GM18868 (cell line): Measurements from ENCODE around the gene SLC47A2.

Experiments
- ATAC-seq: cut with Tn5 transposase; IDR thresholded peaks from one replicate; pipeline ENCODE4 v1.9.1; 2021; ENCODE audit warnings: mild to moderate bottlenecking, moderate library complexity; ENCODE audit not compliant: unreplicated experiment

Gene SLC47A2

DNA sequence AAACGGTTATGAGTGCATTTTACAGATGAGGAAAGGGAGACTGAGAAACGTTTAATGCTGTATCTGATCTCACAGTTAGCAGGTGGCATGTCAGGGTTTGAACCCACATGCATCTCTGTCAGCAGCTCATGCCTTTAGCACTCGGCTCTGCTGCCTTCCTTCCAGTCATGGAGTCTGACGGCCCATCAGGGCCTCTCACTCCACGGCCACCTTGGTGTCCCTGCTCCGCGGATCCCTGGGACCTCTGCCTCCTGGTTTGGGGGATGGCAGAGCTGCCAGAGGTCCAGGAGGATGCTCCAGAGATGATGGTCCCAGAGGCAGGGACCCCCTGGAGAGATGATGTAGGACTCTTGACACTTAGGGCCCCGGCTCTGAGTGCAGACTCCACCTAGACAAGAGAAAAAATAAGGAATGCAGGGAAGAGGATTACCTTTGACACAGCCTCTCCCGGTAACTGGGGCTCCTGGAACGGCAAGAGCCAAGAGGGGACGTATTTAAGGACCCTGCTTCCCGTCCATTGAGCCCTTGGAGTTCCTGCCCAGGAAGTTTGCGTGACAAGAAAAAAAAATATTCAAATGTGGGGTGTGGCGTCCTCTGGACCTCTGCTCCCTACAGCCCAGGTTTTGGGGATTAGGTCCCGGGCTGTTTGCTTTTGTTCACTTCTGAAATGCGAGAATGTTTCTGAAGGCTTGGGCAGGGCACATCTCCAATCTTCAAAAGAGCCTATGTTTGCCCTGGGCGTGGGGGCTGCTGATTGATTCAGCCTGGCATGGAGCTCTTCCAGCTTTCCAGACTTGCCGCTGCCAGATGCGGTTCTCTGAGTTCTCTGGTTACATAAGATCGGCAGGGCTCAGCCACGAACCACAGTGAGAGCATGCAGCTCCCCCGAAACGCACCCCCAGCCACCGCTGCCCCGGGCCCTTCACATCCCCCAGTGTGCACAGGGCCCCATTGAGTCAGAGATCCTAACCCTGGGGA, 31.7 kb upstream of the SLC47A2 start, which contains the start of gene ALDH3A1:
TSS of gene ALDH3A1 (minus strand) at position 470 of the 978 bp plus-strand sequence. CDS start 3,169 bp downstream, outside the sequence.
- no peak for ATAC-seq

DNA sequence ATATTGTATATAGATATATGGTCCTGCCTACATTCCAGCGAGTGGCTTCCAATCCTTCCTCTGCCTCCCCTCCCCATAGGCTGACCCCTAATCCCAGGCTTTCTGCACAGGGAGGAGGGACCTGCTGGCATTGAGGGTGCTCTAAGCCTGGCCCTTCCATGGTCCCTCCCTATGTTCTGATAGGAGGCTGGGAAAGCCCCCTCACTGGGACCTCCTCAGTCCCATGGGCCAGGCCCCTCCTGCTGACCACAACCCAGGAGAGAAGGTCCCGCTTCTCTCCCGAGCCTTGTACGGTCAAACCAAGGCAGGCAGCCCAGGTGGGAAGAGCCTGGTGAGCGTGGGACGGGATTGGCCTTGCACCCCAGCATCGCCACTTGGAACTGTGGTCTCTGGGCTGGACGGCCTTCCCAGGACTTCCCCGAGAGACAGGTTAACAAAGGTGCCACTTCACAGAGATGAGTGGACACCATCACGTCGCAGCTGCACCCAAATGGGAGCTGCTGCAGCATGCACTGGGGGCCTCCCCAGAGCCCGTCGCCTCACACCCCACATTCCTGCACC, 30.9 kb upstream of the SLC47A2 start:
- ATAC-seq = no peak

DNA sequence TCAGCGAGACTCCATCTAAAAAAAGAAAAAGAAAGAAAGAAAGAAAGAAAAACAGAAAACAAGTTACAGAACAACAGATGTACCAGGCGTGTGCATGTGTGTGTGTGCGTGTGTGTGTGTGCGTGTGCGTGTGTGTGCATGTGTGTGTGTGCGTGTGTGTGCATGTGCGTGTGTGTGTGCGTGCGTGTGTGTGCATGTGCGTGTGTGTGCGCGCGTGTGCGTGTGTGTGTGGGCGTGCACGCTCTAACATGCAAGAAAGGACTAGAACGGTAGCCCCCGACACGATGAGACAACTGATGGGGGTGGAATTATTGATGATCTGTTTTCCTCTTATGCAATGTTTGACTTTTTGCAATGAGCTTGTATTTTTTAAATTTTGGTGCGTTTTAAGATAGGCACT, 30.1 kb upstream of the SLC47A2 start:
- ATAC-seq = no peak

DNA sequence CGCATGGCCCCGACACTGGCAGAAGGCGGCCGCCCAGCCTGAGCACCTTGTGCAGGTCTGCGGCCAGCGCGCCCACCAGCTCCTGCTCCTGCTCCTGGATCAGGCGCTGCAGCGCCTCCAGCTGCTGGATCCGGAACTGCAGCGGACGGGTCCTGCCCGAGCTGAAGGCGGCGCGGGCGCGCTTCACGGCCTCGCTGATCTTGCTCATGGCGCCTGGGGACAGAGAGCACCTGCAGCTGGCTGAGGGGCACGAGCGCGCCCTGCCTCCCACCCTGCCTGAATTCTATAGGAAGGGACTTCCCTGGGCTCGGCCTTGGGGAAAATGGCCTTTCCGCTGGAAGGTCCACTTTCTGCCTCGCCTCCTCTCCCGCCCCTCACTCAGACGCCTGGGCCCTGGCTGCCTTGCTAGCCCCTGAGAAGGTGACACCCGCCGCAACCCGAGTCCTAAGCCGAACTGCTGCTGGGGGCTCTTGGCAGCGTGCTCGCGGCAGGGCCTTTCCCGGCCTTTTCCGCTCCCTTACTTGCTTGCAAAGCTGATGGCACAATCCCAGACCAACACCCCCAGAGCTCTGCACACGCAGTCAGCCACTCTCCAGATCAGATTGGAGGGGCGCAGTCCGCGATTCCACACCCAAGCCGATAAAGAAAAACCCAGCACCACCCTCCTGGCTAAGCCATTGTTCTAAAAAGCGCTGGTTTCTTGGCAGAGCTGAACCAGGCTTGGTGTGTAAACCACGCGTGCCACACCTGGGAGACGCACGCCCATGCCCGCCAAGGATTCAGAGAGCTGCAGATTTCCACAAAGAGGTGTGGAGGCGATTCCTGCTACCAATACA, 28.8 kb upstream of the SLC47A2 start:
- ATAC-seq = peak; percentile 80

DNA sequence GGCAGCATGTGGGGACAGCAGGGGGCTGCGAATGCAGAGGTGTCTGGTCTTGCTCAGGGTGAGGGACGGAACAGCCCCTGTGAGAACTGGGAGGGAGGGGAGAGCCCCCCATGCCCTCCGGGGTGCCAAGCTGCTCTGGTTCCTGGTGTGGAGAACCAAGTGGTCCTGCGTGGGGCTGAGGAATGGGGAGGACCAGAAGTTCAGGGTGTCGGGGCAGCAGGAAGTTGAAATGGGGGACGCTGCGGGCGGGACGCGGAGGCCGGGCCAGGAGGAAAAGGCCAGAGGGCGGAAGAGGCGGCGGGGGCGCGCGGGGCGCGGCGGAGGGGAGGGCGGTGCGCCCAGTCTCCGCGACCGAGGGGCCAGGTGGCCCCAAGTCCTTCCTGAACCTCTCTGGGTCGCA, 28.1 kb upstream of the SLC47A2 start:
- peak; percentile 23 for ATAC-seq

DNA sequence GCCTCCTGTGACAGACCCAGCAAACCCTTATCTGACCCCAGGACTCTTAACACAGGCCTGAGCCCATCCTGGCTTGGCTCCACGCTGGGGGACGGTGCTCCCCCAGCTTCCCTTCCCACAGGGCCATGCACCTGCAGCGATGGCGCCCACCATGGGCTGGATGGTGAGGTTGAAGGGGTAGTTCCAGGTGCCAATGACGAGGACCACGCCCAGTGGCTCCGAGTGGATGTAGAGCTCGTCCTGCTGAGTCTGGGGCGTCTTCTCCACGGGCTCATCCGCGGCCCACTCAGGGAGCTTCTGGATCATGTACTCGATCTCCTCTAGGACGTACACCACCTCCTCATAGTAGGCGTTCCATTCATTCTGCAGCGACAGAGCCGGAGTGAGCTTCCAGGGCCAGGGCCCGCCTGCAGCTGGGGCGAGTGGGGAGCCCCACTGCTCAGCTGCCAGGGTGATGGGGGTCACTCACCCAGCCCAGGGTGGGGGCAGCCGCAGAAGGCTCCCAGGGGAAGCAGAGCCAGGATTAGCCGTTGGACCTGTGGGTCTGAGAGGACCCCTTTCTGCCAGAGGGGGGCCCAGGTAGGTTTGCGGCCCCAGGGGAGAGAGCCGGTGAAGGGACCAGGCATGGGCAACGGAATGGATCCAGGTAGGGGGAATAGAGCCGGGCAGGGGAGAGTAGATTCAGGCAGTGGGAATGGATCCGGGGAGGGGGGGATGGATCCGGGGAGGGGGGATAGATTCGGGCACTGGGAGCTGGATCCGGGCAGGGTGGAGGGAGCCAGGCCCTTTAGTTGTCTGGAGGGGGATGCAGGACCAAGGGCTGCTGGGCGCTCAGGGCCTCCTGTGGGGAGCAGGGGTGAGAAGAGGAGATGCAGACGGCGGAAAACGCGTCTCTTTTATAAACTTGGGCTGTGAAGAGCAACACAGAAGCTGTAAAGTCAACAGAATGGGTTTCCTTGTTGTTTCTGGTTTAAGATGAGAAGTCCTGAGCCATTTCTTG, 27.0 kb upstream of the SLC47A2 start:
- ATAC-seq = no peak

DNA sequence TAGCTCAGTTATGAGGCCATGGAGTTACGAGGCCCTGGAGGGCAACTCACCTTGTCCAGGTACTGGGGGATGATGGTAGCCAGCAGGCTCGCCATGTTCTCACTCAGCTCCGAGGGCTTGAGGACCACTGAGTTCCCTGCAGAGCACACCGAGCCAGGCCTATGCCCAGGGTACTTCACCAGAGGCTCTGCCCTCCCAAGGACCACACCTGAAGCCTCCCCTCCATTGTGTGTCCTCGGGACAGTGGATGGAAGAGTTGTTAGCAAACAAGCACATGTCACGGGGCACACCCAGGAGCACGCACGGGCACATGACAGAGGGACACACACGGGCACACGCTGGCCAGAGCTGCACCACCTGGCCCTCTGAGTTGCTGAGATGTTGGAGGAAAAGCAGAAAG, 26.1 kb upstream of the SLC47A2 start:
- ATAC-seq = no peak

DNA sequence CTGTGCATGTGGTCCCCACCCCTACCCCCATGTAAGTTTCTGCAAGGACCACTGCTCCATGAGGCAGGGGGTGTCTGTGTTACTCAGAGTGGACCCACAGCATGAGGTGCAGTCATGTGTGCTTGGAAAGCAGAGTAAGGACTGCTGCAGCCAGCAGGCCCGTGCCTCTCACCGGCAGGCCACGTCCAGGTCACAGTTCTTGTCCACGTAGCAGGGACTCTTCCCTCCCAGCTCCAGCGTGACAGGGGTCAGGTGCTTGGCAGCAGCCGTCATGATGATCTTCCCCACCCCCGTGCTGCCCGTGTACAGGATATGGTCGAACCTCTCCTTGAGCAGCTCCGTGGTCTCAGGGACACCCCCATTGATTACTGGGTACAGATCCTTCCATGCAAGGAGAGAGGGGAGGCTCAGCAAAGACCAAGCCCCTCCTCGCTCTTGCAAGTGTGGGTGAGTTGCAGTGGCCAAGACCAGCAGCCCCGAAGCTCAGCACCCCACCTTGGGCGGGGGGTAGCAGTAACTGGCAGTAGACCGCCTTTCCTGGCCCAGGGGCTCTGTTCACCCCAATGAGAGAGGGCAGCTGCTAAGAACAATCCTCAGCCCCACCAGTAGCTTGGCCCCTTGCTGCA, 25.6 kb upstream of the SLC47A2 start:
- no peak for ATAC-seq

DNA sequence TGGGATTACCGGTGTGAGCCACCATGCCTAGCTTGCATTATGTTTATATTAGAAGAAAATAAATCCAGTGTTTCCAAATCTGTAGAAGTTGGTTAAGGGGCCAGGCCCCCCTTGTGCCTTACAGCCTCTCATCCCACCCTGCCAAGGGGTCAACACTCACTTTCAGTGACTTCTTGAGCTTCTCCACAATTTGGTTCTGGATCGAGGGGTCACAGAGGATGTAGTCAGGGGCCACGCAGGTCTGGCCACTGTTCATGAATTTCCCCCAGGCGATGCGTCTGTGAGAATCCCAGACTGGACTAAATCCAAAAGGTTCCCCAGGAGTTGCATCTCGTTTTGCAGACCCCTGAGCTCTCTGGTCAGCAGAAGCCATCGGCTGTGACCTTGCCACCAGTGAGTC, 24.5 kb upstream of the SLC47A2 start:
- no peak for ATAC-seq

DNA sequence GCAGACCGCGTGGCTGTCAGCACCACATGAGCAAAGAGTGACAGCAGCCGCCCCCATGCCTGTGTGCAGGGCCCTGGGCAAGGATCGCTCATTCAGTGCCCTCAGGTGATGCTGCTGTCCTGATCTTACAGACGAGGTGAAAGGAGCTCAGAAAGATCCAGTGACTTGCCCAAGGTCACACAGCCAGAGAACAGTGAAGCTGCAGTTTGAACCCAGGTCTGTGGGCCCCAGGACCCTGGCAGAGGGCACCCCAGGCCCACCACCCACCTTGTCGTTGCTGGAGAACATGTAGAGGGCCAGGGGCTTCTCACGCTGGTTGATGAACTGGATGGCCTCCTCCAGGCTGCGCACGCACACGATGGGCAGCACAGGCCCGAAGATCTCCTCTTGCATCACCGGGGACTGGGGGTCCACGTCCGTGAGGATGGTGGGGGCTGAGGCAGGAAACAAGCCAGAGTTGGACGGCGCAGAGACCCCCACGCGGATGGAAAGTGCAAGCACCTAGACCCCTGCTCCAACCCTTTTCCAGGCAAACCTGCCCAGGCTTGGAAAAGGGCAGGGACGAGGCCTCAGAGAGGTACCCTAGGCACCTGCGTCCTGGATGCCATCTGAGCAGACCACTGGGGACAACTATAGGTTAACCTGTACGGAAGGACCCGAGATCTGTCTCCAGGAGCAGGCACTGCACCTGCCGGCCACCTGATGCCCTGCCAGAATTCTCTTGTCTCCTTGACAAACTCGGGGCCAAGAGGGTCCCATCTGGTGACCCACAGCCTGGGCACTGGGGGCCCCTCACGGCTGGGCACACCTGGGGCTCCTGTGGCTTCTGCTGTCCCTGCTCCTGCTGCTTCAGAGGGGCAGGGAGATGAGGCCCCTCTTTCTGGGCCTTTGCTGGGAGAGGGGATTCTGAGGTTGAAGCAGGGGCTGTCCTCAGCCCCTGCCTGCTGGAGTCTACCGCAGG, 23.1 kb upstream of the SLC47A2 start:
- ATAC-seq = no peak

DNA sequence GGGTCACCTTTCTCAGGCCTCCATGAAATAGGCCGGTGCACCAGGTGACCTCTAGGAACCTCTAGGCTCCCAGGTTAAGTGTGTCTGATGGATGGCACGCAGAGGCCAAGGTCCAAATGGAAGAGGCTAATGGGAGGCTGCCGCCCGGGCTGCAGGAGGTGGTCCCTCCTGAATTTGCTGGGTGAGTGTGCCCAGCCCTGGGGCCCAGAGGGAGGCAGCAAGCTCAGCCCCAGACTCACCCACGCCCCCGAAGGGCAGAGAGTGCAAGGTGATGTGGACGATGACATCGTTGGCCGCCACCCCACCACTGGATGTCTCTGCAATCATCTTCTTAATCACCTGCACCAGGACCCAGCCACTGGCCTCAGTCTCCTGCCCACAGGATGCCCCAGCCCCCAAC, 22.4 kb upstream of the SLC47A2 start:
- ATAC-seq = no peak

DNA sequence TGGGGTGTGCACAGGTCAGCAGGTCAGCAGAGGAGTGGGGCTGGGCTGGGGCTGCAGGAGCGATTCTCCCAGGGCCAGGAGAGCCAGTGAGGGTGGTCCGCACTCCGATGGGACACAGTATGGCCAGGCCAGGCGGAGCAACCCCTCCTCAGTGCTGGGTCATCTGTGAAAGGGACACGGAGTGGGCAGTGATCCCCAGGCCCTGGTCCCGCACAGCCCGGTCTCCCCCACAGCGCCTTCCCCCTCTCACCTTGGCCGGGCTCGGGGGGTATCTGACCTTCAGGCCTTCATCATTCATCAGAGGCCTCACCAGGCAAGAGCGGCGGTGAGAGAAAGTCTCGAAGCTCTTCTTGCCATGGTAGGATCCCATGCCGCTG, 21.7 kb upstream of the SLC47A2 start:
- ATAC-seq = no peak

DNA sequence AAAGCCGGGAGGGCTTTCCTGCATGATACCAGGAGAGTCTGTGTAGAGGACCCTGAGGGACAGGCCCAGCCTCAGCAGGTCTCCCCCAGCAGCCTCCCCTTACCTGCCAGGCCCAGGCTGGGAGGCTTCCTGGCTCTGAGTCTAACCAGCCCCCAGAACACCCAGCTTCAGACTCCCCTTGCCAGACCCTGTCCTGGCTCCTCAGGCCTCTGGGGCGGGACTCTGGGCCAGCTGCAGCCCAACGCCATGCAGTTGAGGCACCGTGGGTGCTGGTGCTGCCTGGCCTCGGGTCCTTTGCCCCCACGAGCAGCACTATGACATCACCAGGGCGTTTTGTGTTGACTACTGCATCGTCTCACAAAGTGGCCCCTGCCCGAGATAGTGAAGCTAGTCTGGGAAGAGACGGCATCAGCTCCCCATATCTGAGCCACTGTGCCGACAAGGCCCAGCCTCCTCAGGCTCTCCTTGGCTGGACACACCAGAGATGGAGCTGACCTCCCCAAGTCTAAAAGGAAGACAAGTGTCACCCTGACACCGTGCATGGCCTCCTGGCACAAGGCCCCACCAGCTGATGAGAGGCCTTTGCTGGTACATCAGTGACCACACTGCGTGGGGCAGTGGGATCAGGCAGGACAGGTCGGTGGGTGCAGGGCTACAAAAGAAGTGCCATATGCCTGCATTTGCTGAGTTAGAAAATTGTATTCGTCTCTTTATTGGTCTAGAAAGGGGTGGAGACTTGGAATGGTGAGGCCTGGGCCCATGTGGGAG, 21.1 kb upstream of the SLC47A2 start:
- no peak for ATAC-seq

DNA sequence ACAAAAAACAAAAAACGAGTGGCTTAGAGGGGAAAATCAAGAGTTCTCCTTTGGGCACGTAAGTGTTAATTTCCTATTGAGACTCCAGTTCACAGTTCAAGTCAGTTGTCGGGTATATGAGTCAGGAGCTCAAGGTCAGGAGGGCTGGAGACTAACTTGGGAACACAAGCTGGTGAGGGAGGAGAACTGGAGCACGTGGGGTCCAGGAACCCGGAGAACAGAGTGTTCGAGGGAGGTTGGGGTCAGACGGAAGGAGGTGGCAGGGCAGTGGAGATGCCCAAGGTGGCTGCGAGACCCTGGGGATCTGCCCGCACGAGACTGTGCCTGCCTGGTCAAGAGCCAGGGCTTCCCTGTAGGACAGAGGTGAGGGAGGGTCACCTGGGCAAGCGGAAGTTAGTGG, 19.7 kb upstream of the SLC47A2 start:
- ATAC-seq = no peak

DNA sequence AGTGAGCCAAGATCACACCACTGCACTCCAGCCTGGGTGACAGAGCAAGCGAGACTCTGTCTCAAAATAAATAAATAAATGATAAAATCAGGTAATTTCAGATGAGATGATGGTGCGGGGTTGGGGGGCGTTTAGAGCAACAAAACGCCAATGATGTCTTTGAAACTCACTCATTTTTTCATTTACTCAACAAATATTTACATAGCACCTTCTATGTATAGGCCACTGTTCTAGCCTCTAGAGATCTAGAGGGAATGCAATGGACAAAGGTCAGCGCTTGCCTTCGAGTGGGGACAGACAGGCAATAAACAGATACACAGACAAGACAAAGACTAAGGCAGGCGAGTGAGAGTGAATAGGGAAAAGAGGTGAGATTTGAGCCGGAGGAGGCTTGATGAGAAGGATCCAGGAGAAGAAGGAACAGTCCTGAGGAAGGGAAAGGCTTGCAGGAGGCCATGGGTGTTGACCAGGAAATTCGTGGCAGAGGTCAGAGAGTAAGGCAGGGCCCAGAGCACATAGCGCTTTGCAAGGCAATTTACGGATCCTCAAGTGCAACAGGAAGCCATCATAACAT, 17.7 kb upstream of the SLC47A2 start:
- ATAC-seq = no peak

DNA sequence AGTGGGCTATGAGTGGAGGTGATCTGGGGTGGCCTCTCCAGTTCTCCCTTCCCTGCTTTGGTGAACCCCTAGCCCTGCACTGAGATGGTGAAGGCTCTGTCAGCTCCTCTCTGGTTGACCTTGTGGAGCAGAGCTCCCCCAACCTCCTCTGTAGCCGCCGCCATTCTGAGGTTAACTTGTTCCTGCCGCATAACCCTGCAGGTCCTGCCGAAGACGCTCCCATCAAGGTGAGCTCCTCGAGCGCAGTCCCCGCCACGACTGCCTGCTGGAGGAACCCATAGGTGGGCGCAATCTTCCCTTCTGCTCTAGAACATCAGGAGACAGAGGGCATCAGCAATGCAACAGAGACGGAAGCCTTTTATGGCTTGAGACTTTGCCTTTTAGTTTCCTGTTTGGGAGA, 15.2 kb upstream of the SLC47A2 start:
- ATAC-seq = no peak

DNA sequence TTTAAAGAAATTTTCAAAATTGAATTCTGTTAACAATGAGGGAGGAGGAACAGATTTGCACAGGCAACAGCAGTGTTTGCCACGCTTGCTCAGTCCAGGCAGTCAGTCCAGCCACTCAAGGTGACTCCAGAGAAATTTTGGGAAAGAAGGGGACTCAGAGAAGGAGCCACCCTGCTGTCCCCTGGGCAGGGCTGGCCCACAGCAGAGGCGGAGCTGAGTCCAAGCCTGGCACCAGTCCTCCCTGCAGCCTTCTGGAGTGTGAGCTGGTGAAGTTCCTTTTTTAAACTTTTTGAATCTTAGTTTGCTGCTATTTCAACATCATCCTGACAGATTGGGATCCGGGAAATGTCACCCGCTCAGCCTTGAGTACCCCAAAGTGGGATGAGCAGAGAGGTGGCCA, 14.5 kb upstream of the SLC47A2 start:
- ATAC-seq = no peak

DNA sequence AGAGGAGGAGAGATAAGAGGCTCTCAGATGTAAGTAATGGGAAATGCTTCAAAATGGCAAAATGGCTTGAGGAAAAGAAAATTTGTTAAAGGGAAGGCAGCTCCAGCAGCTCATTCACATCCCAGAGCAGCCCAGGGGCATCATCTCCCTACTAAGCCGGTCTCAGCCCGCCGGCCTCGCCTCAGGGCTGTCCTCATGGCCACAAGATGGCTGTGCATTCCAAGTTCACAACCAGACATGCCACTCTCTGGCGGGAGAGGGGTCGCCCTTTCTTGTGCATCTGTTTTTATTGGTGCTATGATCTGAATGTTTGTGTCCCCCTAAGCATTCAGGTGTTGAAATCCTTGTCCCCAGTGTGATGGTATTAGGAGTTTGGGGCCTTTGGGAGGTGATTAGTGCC, 13.5 kb upstream of the SLC47A2 start:
- no peak for ATAC-seq
